ENCODE measurements around the gene DCXR. TPM values are rescaled to one million over a fixed set of nuclear protein-coding genes. Genes with fewer than 3 reads are reported as not detected.

DCXR gene
- total and polyA plus RNA-seq, 2 of the 13 experiments (the other 11 are each of a cell fraction or from before 2014, with no cell fraction given): 287 to 311 TPM

- TF ChIP-seq, protein P1, sequence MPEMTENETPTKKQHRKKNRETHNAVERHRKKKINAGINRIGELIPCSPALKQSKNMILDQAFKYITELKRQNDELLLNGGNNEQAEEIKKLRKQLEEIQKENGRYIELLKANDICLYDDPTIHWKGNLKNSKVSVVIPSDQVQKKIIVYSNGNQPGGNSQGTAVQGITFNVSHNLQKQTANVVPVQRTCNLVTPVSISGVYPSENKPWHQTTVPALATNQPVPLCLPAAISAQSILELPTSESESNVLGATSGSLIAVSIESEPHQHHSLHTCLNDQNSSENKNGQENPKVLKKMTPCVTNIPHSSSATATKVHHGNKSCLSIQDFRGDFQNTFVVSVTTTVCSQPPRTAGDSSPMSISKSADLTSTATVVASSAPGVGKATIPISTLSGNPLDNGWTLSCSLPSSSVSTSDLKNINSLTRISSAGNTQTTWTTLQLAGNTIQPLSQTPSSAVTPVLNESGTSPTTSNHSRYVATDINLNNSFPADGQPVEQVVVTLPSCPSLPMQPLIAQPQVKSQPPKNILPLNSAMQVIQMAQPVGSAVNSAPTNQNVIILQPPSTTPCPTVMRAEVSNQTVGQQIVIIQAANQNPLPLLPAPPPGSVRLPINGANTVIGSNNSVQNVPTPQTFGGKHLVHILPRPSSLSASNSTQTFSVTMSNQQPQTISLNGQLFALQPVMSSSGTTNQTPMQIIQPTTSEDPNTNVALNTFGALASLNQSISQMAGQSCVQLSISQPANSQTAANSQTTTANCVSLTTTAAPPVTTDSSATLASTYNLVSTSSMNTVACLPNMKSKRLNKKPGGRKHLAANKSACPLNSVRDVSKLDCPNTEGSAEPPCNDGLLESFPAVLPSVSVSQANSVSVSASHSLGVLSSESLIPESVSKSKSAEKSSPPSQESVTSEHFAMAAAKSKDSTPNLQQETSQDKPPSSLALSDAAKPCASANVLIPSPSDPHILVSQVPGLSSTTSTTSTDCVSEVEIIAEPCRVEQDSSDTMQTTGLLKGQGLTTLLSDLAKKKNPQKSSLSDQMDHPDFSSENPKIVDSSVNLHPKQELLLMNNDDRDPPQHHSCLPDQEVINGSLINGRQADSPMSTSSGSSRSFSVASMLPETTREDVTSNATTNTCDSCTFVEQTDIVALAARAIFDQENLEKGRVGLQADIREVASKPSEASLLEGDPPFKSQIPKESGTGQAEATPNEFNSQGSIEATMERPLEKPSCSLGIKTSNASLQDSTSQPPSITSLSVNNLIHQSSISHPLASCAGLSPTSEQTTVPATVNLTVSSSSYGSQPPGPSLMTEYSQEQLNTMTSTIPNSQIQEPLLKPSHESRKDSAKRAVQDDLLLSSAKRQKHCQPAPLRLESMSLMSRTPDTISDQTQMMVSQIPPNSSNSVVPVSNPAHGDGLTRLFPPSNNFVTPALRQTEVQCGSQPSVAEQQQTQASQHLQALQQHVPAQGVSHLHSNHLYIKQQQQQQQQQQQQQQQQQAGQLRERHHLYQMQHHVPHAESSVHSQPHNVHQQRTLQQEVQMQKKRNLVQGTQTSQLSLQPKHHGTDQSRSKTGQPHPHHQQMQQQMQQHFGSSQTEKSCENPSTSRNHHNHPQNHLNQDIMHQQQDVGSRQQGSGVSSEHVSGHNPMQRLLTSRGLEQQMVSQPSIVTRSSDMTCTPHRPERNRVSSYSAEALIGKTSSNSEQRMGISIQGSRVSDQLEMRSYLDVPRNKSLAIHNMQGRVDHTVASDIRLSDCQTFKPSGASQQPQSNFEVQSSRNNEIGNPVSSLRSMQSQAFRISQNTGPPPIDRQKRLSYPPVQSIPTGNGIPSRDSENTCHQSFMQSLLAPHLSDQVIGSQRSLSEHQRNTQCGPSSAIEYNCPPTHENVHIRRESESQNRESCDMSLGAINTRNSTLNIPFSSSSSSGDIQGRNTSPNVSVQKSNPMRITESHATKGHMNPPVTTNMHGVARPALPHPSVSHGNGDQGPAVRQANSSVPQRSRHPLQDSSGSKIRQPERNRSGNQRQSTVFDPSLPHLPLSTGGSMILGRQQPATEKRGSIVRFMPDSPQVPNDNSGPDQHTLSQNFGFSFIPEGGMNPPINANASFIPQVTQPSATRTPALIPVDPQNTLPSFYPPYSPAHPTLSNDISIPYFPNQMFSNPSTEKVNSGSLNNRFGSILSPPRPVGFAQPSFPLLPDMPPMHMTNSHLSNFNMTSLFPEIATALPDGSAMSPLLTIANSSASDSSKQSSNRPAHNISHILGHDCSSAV (CRISPR knock-in tag; IDR thresholded peaks at IDR 0.05; ENCODE audit: borderline replicate concordance): no peak
- no peak for TF ChIP-seq TP53 (CRISPR knock-in tag; conservative IDR thresholded peaks at IDR 0.05)
- no peak for TF ChIP-seq ZNF879 (CRISPR knock-in tag; IDR thresholded peaks at IDR 0.05)
- no peak for TF ChIP-seq HNF4A (CRISPR knock-in tag; IDR thresholded peaks at IDR 0.05)
- no peak for TF ChIP-seq ATF1 (CRISPR knock-in tag; IDR thresholded peaks at IDR 0.05)
- TF ChIP-seq FOXP4 (CRISPR knock-in tag; IDR thresholded peaks at IDR 0.05): peak; percentile 15
- no peak for TF ChIP-seq ZNF737 (CRISPR knock-in tag; IDR thresholded peaks at IDR 0.05; ENCODE audit: borderline replicate concordance)
- TF ChIP-seq TBL1XR1 (IDR thresholded peaks at IDR 0.05; ENCODE audit: borderline replicate concordance, low read length, partially characterized antibody): no peak
- no peak for TF ChIP-seq HNRNPUL1 (IDR thresholded peaks at IDR 0.05; ENCODE audit: low read depth, low read length)
- no peak for TF ChIP-seq ZNF124 (CRISPR knock-in tag; IDR thresholded peaks at IDR 0.05)
- TF ChIP-seq ZNF335 (CRISPR knock-in tag; IDR thresholded peaks at IDR 0.05): no peak
- TF ChIP-seq NCOA5 (CRISPR knock-in tag; IDR thresholded peaks at IDR 0.05): no peak
- TF ChIP-seq KAT8 (CRISPR knock-in tag; IDR thresholded peaks at IDR 0.05): 0 out of 2 replicates have a peak, but pooled peaks have one; percentile 43
- TF ChIP-seq, protein P2, sequence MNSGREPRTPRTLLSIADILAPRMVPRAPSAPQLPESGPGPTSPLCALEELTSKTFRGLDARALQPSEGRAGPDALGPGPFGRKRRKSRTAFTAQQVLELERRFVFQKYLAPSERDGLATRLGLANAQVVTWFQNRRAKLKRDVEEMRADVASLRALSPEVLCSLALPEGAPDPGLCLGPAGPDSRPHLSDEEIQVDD (CRISPR knock-in tag; IDR thresholded peaks at IDR 0.05; ENCODE audit: borderline replicate concordance): no peak
- TF ChIP-seq, protein P3, sequence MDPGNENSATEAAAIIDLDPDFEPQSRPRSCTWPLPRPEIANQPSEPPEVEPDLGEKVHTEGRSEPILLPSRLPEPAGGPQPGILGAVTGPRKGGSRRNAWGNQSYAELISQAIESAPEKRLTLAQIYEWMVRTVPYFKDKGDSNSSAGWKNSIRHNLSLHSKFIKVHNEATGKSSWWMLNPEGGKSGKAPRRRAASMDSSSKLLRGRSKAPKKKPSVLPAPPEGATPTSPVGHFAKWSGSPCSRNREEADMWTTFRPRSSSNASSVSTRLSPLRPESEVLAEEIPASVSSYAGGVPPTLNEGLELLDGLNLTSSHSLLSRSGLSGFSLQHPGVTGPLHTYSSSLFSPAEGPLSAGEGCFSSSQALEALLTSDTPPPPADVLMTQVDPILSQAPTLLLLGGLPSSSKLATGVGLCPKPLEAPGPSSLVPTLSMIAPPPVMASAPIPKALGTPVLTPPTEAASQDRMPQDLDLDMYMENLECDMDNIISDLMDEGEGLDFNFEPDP (CRISPR knock-in tag; conservative IDR thresholded peaks at IDR 0.05): no peak
- no peak for TF ChIP-seq KMT2A (CRISPR knock-in tag; IDR thresholded peaks at IDR 0.05)
- TF ChIP-seq KDM6A (CRISPR knock-in tag; IDR thresholded peaks at IDR 0.05; ENCODE audit: low read depth): no peak
These were observed 37.9 kb downstream of the DCXR start (continued) for GRCh38 chr17:81999587-81999975.
